CD4-positive, alpha-beta memory T cell (primary cell): ENCODE measurements around the gene ANKRD1. TPM values are rescaled to one million over a fixed set of nuclear protein-coding genes. Genes with fewer than 3 reads are reported as not detected.
"Not testable (repeated sequence)": the region's sequence is repeated elsewhere in the genome, so short reads cannot be mapped to it uniquely, and the experiment has no call there.

Experiments used
- CTCF ChIA-PET: fragments of 350-600 bp; sonication (Branson Sonifier 250); formaldehyde crosslinking; loops from one replicate; lab custom pipeline; 2021; ENCODE audit warnings: inconsistent platforms; ENCODE audit not compliant: partially characterized antibody; lab: Charles Lee
- POLR2A ChIA-PET: fragments of 350-600 bp; sonication (Branson Sonifier 250); formaldehyde crosslinking; loops from one replicate; lab custom pipeline; 2021; ENCODE audit not compliant: partially characterized antibody; lab: Charles Lee
- DNase-seq, 5 donors: peaks; one replicate each; pipeline versions ENCODE4 v3.0.0 to v3.0.0-alpha.2; 2020 to 2022; ENCODE audit warnings: mixed read lengths in 1 of 5
- H3K27ac ChIP-seq: one replicate; pipeline ENCODE4 v1.7.0; 2013; ENCODE audit warnings: low read depth, low read length
- H3K27me3 ChIP-seq: 2 replicates; pipeline ENCODE4 v1.7.0; 2013; ENCODE audit warnings: mild to moderate bottlenecking, low read length, moderate library complexity; ENCODE audit not compliant: insufficient read depth
- H3K36me3 ChIP-seq: 2 replicates; pipeline ENCODE4 v1.7.0; 2013; ENCODE audit warnings: mild to moderate bottlenecking, low read length, moderate library complexity; ENCODE audit not compliant: insufficient read depth
- H3K4me1 ChIP-seq: 2 replicates; pipeline ENCODE4 v1.7.0; 2013; ENCODE audit warnings: mild to moderate bottlenecking, low read length, moderate library complexity; ENCODE audit not compliant: insufficient read depth
- H3K4me3 ChIP-seq, 2 donors: one replicate each; pipeline ENCODE4 v1.7.0; 2013; ENCODE audit warnings: low read length in 2 of 2, mild to moderate bottlenecking in 1 of 2
- H3K9me3 ChIP-seq, 2 donors: one replicate each; pipeline ENCODE4 v1.7.0; 2013; ENCODE audit warnings: low read length in 2 of 2, control low read depth in 1 of 2; ENCODE audit not compliant: control insufficient read depth in 1 of 2
- H3K27ac Mint-ChIP-seq, 7 donors: one replicate each; pipeline ENCODE4 v1.8.0; 2020 to 2021; ENCODE audit warnings: mixed read lengths in 7 of 7, mild to moderate bottlenecking in 6 of 7, inconsistent platforms in 3 of 7, moderate library complexity in 3 of 7
- H3K27me3 Mint-ChIP-seq, 2 donors: one replicate each; pipeline ENCODE4 v1.8.0; 2020 to 2021; ENCODE audit warnings: mixed read lengths in 2 of 2
- H3K36me3 Mint-ChIP-seq, 2 donors: one replicate each; pipeline ENCODE4 v1.8.0; 2020 to 2021; ENCODE audit warnings: mixed read lengths in 2 of 2, inconsistent platforms in 1 of 2, mild to moderate bottlenecking in 1 of 2
- H3K4me1 Mint-ChIP-seq, 4 donors: one replicate each; pipeline ENCODE4 v1.8.0; 2020 to 2021; ENCODE audit warnings: mixed read lengths in 4 of 4, mild to moderate bottlenecking in 1 of 4
- H3K4me3 Mint-ChIP-seq, 8 donors: one replicate each; pipeline ENCODE4 v1.8.0; 2020 to 2021; ENCODE audit warnings: mixed read lengths in 8 of 8, mild to moderate bottlenecking in 7 of 8, moderate library complexity in 6 of 8, inconsistent platforms in 3 of 8
- H3K9me3 Mint-ChIP-seq, 8 donors: one replicate each; pipeline ENCODE4 v1.8.0; 2020 to 2021; ENCODE audit warnings: mixed read lengths in 8 of 8, mild to moderate bottlenecking in 5 of 8, inconsistent platforms in 3 of 8, moderate library complexity in 1 of 8
- intact Hi-C: fragments of 100-400 bp; cut with micrococcal nuclease; formaldehyde crosslinking; loops from one replicate; pipeline ENCODE4 v1.15.1; 2023
- polyA plus RNA-seq, 2 donors: library from polyadenylated mRNA; unstranded; fragments of 300-500 nt; fragmentation: Illumina TruSeq; gene quantifications; one replicate each; pipeline ENCODE4 v1.2.3, GENCODE V29; 2021
- total RNA-seq, 2 experiments: library from RNA; stranded (reverse); gene quantifications; one replicate each; pipeline ENCODE4 v1.2.3, GENCODE V29; 2021

Gene ANKRD1
- total and polyA plus RNA-seq, 4 experiments from 2014 or later = not detected

DNA sequence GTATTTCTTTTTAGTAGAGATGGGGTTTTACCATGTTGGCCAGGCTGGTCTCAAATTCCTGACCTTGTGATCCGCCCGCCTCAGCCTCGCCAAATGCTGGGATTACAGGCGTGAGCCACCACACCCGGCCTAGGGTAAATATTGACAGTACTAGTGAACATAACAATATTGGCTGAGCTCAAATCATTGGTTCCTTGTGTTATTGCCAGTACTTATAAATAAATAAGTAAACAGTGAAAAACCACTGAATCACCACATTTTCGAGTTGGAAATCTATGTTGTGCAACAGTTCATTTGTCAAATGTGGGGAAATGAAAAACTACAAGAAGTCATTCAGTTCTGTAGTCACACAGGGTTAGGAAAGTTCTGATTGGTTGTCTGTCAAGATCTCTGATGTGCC is 33.3 kb downstream of the ANKRD1 start:
- no peak for DNase-seq
- Mint-ChIP-seq H3K27ac (no peak overlapping the region), H3K4me3 (no peak overlapping the region), H3K4me1 (peaks cover 7 to 12% (median 8%) of the 10 kb centered on the region in 4 donors), H3K9me3 (no peaks in the 10 kb centered on the region), H3K27me3 (no peaks in the 10 kb centered on the region), H3K36me3 (peaks cover 54 to 78% of the 10 kb centered on the region in 2 donors)
- Histone ChIP-seq H3K27ac (no peak overlapping the region), H3K9me3 (no peaks in the 10 kb centered on the region), H3K27me3 (no peaks in the 10 kb centered on the region), H3K4me3 (no peak overlapping the region), H3K4me1 (no peaks in the 10 kb centered on the region), H3K36me3 (peaks cover 46% of the 10 kb centered on the region)
- POLR2A ChIA-PET = no interaction called here
- CTCF ChIA-PET = interaction anchor here (0.6 to 3.4 kb wide), 3 partner anchors 8 to 25 kb away, joined by 3 to 21 read pairs (median 3); no protein-coding TSS in a partner anchor
- intact Hi-C loops = loop anchor here (10.0 kb wide), 1 partner anchor 117 kb away; no protein-coding TSS in a partner anchor

DNA sequence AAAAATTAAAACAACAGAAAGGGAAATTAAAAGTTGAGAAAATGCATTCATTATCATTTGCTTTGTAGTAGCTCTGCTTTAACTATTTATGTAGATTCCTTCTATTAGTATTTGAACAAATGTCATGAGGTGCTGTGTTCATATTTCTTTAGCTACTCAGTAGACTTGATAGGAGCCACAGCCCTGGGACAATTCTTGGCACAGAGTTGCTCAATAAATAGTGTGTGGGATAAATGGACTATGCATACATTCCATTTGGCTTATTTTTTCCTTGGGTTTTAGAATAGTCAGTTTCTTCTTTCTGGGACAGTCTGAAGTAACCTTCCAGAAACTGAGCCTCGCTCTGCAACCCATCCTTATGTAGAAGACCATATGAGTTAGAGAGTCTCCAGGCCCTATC is 35.7 kb downstream of the ANKRD1 start:
- Mint-ChIP-seq H3K4me1 (peaks cover under 1 to 6% (median 4%) of the 10 kb centered on the region in 4 donors), H3K27ac (no peak overlapping the region), H3K27me3 (no peaks in the 10 kb centered on the region), H3K36me3 (peaks cover 54 to 70% of the 10 kb centered on the region in 2 donors), H3K9me3 (no peaks in the 10 kb centered on the region), H3K4me3 (no peak overlapping the region)
- Histone ChIP-seq H3K9me3 (no peaks in the 10 kb centered on the region), H3K4me3 (no peak overlapping the region), H3K36me3 (peaks cover 38% of the 10 kb centered on the region), H3K4me1 (no peaks in the 10 kb centered on the region), H3K27ac (no peak overlapping the region), H3K27me3 (no peaks in the 10 kb centered on the region)
- ChIA-PET CTCF (interaction anchor here (2.0 to 2.3 kb wide), 2 partner anchors 19 to 27 kb away, joined by 4 to 8 read pairs; no protein-coding TSS in a partner anchor), POLR2A (no interaction called here)
- no peak for DNase-seq
- intact Hi-C loops = loop anchor here (10.0 kb wide), 1 partner anchor 120 kb away; no protein-coding TSS in a partner anchor

DNA sequence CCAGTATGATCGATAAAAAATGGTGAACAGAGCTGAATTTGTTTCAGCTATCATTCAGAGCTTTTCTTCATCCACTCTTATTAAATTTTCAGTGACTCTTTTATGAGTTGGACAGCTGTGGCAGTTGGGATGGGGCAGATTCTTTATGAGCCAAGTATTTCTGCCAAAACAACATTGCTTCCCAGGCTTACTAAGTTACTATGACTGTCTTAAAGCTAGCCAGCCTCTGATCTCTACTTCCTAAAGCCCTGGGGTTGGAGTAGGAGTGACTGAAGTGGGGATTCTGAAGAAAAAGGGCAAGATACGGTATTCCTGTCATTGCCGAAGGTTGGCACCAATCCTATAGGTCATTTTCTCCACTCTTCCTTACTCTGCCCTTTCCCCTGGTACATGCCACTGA is 36.5 kb downstream of the ANKRD1 start:
- intact Hi-C loops = loop anchor here (10.0 kb wide), 1 partner anchor 120 kb away; no protein-coding TSS in a partner anchor
- CTCF ChIA-PET = interaction anchor here (1.0 to 2.3 kb wide), 4 partner anchors 10 to 122 kb away, joined by 4 to 8 read pairs (median 4); no protein-coding TSS in a partner anchor
- no peak overlapping the region for H3K27ac Mint-ChIP-seq
- H3K36me3 Mint-ChIP-seq = peaks cover 49 to 69% of the 10 kb centered on the region in 2 donors
- Histone ChIP-seq H3K36me3 (peaks cover 38% of the 10 kb centered on the region), H3K27me3 (no peaks in the 10 kb centered on the region), H3K4me3 (no peak overlapping the region), H3K27ac (no peak overlapping the region), H3K9me3 (no peaks in the 10 kb centered on the region), H3K4me1 (no peaks in the 10 kb centered on the region)
- H3K9me3 Mint-ChIP-seq = no peaks in the 10 kb centered on the region
- no peak overlapping the region for H3K4me3 Mint-ChIP-seq
- no peak for DNase-seq
- H3K27me3 Mint-ChIP-seq = no peaks in the 10 kb centered on the region
- POLR2A ChIA-PET = no interaction called here
- peaks cover 0 to 6% (median 4%) of the 10 kb centered on the region in 4 donors for H3K4me1 Mint-ChIP-seq

DNA sequence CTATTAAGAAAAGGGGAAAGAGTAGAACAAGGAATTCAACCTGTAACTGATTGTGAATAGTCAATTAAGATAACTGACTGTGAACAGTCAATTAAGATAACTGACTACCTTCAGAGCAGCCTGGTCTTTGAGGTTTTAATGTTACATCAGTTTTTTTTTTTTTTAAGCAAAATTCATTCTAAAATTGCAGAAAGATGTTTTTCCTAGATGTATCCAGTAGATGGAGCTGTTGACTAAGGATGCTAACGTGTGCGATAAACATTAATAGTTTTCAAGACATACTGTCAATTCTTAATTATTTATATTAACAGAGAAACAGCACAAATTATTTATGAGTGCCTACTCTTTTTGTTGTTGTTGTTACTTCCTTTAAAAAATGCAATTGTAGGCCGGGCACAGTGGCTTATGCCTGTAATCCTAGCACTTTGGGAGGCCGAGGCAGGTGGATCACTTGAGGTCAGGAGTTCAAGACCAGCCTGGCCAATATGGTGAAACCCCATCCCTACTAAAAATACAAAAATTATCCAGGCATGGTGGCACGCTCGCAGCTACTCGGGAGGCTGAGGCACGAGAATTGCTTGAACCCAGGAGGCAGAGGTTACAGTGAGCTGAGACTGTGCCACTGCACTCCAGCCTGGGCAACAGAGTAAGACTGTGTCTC is 40.7 kb downstream of the ANKRD1 start:
- peaks cover 48% of the 10 kb centered on the region for H3K36me3 ChIP-seq
- H3K27me3 Mint-ChIP-seq, H3K27me3 ChIP-seq, H3K4me3 ChIP-seq, H3K27ac Mint-ChIP-seq, H3K9me3 ChIP-seq, H3K9me3 Mint-ChIP-seq, H3K4me1 Mint-ChIP-seq, H3K4me3 Mint-ChIP-seq, H3K4me1 ChIP-seq, H3K27ac ChIP-seq: not testable (repeated sequence)
- ChIA-PET POLR2A (interaction anchor here (0.6 to 0.7 kb wide), 2 partner anchors 962 to 1466 kb away, joined by 3 to 4 read pairs; partner anchors contain the start of gene IFIT5), CTCF (interaction anchor here (0.6 to 3.0 kb wide), 15 partner anchors 9 to 756 kb away, joined by 3 to 21 read pairs (median 5); partner anchors contain the start of gene RPP30)
- DNase-seq = peak in 4 of 5 donors; percentile 34 to 53 (median 38)
- intact Hi-C loops = loop anchor here (1.0 to 10.0 kb wide), 2 partner anchors 125 to 371 kb away; no protein-coding TSS in a partner anchor
- peaks cover 44 to 72% of the 10 kb centered on the region in 2 donors for H3K36me3 Mint-ChIP-seq

DNA sequence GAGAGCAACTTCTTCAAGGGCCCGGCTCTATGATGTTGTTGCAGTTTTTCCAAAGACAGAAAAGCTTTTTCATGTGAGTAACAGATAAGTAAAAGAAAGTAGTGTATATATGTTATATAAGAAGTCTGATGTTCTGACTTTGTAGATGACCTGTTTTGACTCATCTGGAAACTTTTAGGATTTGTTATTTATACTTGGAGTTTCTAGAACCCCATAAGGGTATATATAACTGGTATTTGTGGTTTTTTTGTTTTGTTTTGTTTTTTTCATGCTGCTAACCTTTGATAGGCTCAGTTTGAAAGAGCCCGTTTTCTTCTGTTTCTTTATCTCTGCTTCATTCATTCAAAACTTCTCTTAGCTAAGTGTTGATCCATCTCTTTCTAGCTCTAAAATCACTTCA is 41.8 kb downstream of the ANKRD1 start:
- H3K36me3 Mint-ChIP-seq = peaks cover 38 to 61% of the 10 kb centered on the region in 2 donors
- no peaks in the 10 kb centered on the region for H3K27me3 Mint-ChIP-seq
- H3K27ac Mint-ChIP-seq = no peak overlapping the region
- no peak overlapping the region for H3K4me3 Mint-ChIP-seq
- H3K9me3 Mint-ChIP-seq = peaks cover 0 to 1% (median 0%) of the 10 kb centered on the region in 8 donors
- peaks cover 43% of the 10 kb centered on the region for H3K36me3 ChIP-seq
- CTCF ChIA-PET = interaction anchor here (1.0 to 3.0 kb wide), 13 partner anchors 7 to 757 kb away, joined by 3 to 21 read pairs (median 5); partner anchors contain the start of gene RPP30
- H3K4me1 ChIP-seq = peaks cover 4% of the 10 kb centered on the region
- no peak overlapping the region for H3K27ac ChIP-seq
- intact Hi-C loops = loop anchor here (10.0 kb wide), 2 partner anchors 756 to 1036 kb away; partner anchors contain the start of gene PPP1R3C
- H3K4me1 Mint-ChIP-seq = peaks cover 0 to 7% (median 4%) of the 10 kb centered on the region in 4 donors
- H3K27me3 ChIP-seq = no peaks in the 10 kb centered on the region
- H3K4me3 ChIP-seq = no peak overlapping the region
- no peaks in the 10 kb centered on the region for H3K9me3 ChIP-seq
- POLR2A ChIA-PET = interaction anchor here (0.6 kb wide), 1 partner anchor 1465 kb away, joined by 4 read pairs; the partner anchor contains the start of gene IFIT5
- DNase-seq = no peak

DNA sequence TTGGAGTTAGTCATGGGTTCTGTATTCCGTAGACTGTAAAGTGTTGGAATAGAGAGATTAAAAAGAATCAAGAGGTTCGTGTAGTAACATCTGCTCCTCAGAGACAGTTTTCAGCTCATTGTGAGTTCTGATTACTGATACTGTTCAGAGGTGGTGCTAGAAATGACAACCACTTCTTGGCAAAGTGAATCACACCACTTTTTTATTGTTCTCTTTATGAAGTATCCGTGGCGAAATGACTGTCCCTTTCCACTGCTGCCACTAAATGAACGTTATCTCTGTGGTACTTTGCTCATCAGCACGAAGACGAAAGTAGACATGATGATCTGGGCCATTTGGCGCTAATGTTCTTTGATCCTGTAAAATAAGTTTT is 48.3 kb downstream of the ANKRD1 start:
- CTCF ChIA-PET = interaction anchor here (1.1 to 3.9 kb wide), 7 partner anchors 7 to 378 kb away, joined by 3 to 36 read pairs (median 10); partner anchors contain the start of gene HTR7
- DNase-seq = no peak
- Mint-ChIP-seq H3K27me3 (peaks cover 12 to 13% of the 10 kb centered on the region in 2 donors), H3K4me1 (peaks cover 21 to 41% (median 32%) of the 10 kb centered on the region in 4 donors), H3K27ac (peak overlapping the region in 6 of 7 donors; percentile 81 to 96 (median 95)), H3K9me3 (peaks cover 0 to 6% (median 0%) of the 10 kb centered on the region in 8 donors), H3K4me3 (peak overlapping the region; percentile 97 to 100 (median 98)), H3K36me3 (peaks cover 18 to 35% of the 10 kb centered on the region in 2 donors)
- Histone ChIP-seq H3K4me1 (peaks cover 30% of the 10 kb centered on the region), H3K27ac (peak overlapping the region; percentile 65), H3K36me3 (peaks cover 23% of the 10 kb centered on the region), H3K4me3 (peak overlapping the region; percentile 80 to 91), H3K27me3 (no peaks in the 10 kb centered on the region), H3K9me3 (no peaks in the 10 kb centered on the region)
- intact Hi-C loops = loop anchor here (1.0 to 10.0 kb wide), 7 partner anchors 290 to 1170 kb away; partner anchors contain the start of genes HECTD2, KIF20B, PCGF5 and PPP1R3C
- POLR2A ChIA-PET = interaction anchor here (1.5 kb wide), 1 partner anchor 15 kb away, joined by 7 read pairs; the partner anchor contains the start of gene HTR7
